SIG-M5 (cell line): ENCODE data around the gene KPNA1.

Experiments
- DNase-seq: peaks from one replicate; lab custom pipeline; 2025; lab: John Stamatoyannopoulos, UW

KPNA1 gene

DNA sequence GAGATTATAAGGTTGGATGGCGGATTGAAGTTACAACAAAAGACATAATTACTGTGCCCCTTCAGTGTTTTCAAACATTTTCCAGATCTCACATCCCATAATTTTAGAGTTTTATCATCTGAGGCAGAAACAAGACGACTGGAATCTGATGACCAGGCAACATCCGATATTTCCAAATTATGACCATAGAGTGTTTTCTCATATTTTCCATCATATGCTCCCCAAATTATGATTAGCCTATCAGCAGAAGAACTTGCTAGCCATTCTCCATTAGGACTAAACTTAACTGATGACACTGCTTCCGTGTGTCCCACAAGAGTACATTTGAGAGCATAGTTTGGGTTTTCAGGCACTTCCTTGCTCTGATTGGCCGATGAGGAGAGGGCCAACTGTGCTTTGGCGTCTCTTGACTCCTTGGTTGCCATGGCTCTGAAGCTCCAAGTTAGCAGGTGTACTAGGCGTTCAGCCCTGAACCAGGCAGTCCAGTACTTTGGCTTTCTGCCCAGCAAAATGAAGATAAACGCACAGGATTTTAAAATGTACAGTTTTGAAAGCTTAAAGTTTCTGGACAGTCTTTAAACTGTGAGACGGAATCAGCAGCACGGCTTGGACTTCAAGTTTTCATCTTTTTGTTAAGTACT lies 99.5 kb downstream of the KPNA1 start:
- no peak for DNase-seq

DNA sequence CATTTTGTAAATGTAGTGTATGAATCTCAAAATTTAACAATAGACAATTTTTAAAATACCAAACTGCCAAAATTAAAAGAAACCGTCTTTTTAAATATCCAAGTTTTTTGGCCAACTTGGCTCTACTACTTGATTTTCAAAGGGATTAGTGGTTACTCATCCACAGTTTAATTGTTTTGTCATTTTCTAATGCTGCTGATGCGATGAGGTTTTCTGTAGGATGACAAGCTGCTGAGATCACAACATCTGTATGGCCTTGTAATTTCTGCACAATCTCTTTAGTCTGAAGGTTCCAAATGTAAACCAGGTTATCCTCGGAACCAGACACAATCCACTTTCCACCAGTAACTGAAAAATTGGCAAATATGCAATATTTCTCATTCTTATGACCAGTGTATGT lies 100.3 kb downstream of the KPNA1 start:
- DNase-seq = no peak

DNA sequence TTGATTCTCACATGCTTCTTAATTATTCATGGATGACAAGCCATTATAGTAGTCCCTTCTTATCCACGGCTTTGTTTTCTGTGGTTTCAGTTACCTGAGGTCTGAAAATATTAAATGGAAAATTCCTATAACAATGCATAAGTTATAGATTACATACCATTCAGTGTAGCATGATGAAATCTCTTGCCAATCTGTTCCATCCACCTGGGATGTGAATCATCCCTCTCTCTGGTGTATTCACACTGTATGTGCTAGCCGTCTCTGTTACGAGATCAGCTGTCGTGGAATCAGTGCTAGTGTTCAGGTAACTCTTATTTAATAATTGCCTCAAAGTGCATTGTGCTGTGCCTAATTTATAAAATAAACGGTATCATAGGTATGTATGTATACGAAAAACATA lies 104.1 kb downstream of the KPNA1 start:
- no peak for DNase-seq

- DNase-seq = no peak
Observed at GRCh38 chr3:122410111-122410510, 104.6 kb downstream of the KPNA1 start.

GRCh38 chr3:122409446-122409845 lies 105.3 kb downstream of the KPNA1 start:
- no peak for DNase-seq

DNA sequence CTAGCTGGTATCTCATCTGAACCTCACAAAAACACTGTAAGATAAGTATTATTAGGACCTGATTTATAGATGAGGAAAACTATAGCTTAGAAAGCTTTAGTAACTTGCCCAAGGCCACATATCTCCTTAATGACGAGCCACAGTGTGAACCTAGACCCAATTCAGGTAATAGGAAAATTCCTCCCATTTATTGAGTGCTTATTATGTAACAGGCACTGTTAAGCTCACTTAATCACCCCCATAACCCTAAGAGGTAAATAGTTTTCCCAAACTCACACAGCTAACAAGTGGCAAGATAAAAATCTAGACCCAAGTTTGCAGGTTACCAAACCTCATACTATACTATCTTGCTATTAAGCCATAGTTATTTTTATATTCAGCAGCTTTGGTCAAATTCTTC lies 106.8 kb downstream of the KPNA1 start:
- no peak for DNase-seq

GRCh38 chr3:122406198-122406597 lies 108.5 kb downstream of the KPNA1 start:
- DNase-seq = no peak

DNA sequence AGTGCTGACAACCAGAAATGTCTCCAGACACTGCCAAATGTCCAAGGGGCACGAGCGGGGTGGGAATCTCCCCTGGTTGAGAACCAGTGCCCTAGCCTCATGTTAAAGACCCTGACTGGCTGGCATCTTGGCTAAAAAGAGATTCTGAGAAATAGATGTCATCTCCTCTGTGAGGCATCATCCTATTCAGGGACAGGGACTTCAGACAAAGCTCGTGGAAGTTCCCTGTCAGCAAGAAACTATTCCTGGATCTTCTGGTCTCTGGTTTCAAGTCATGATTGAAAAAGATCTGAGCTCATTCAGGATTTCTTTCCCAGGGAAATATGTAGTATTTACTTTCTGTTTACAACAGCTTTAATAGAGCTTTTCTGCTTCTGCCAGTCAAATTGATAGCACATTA lies 109.7 kb downstream of the KPNA1 start:
- DNase-seq = no peak

DNA sequence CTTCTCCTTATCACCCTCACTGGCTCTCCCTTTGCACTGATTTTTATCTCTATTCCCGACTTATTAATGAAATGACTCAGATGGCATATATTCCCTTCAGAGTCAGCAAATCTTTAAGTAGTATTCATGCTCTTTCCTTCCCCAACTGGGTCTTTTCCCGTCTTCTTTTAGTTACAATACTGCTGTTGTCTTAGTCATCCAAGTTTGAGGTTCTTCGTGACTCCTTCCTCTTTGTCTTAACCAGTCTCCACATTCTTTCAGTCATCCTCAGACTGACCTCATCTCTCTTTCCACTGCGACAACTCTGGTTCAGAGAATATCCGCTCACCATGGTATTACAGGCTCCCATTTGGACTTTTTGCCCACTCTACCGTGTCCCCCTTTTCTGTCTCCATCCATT lies 111.2 kb downstream of the KPNA1 start:
- no peak for DNase-seq

GRCh38 chr3:122398920-122399319 lies 115.8 kb downstream of the KPNA1 start:
- no peak for DNase-seq

- no peak for DNase-seq
Observed at GRCh38 chr3:122397201-122397600, 117.5 kb downstream of the KPNA1 start.

- DNase-seq = no peak
Observed at GRCh38 chr3:122396511-122396910, 118.2 kb downstream of the KPNA1 start.

GRCh38 chr3:122395582-122395981 lies 119.2 kb downstream of the KPNA1 start:
- DNase-seq = no peak

DNA sequence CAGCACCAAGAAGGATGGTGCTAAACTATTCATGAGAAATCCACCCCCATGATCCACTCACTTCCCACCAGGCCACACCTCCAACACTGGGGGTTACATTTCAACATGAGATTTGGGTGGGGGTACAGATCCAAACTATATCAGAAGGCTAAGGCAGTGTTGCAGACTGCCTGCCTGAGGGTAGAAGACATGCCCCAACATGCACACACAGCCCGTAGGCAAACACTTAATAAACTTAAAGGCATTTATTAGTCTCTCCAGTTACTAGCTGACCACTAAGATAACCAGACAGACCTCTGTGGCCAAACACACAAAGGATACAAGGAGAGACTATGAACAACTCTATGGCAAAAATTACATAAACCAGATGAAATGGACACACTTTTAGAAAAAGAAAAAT lies 120.6 kb downstream of the KPNA1 start:
- DNase-seq = no peak

GRCh38 chr3:122392868-122393844 lies 121.6 kb downstream of the KPNA1 start:
- peak; percentile 8 for DNase-seq

- DNase-seq = no peak
Observed at GRCh38 chr3:122391681-122392446, 122.9 kb downstream of the KPNA1 start.

- DNase-seq = no peak
Observed at GRCh38 chr3:122390665-122391064, 124.1 kb downstream of the KPNA1 start.

- no peak for DNase-seq
Observed at GRCh38 chr3:122389892-122390291, 124.8 kb downstream of the KPNA1 start.

- DNase-seq = no peak
Observed at GRCh38 chr3:122389197-122389596, 125.5 kb downstream of the KPNA1 start.

- DNase-seq = no peak
Observed at GRCh38 chr3:122387709-122388108, 127.0 kb downstream of the KPNA1 start.

DNA sequence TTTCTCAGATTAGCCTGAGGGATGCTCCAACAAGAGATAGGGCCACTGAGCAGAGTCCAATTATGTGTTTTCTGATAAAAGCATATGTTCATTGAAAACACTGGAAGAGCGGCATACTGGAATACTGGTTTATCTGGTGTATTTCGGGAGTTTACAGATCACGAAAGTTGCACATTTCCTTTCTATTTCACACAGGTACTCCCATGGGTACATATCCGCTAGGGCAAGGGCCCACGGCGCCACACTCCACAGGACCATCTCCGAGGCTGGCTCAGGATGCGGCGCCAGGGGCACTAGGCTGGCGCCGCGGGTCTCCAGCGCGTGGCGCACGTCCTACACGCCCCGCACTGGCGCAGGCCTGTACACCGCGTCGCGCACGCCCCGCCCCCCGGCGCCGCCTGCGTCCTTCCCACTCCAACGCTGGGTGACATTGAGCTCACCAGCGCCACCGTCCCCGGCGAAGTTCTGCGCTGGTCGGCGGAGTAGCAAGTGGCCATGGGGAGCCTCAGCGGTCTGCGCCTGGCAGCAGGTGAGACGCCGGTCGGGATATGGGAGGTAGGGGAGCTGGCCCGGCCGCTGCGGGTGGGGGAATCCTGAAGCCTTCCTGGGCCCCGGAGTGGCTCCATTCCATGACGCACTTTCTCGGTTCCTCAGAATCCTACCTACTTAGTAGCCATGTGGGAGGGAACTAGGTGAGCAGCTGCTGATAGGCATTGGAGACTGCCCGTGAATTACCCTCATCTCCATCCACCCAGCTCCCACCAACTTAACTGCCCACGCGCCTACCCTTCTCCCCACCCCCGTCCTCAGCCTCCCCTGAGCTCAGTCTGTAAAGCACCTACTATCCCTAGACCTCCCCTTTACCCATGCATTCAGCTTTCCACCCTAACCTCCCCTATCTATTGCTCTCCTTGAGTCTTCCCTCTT lies 130.7 kb downstream of the KPNA1 start, which contains the start of gene FAM162A:
FAM162A (plus strand) TSS at position 412 of the 927 bp plus-strand sequence; CDS start at position 496, 84 bp downstream.
- peak; percentile 73 for DNase-seq
